ENCODE results near the gene OGDH.

GRCh38 chr7:44727937-44728262 is 121.5 kb downstream of the OGDH start:
- TF ChIP-seq CTCF (IDR thresholded peaks at IDR 0.05) (no peak), POLR2A (IDR thresholded peaks at IDR 0.05) (no peak)

All from Peyer's patch (tissue), 4 donors.